SH-SY5Y (cell line): Measurements from ENCODE around the gene TBCD.

Experiments
- GATA2 ChIP-seq: IDR thresholded peaks from 2 replicates; pipeline ENCODE4 v1.6.1; 2011; ENCODE audit warnings: mild to moderate bottlenecking, low read depth, low read length
- GATA3 ChIP-seq: IDR thresholded peaks from 2 replicates; pipeline ENCODE4 v1.6.1; 2011; ENCODE audit warnings: low read depth, mild to moderate bottlenecking, low read length, moderate library complexity

The TBCD gene

GRCh38 chr17:82884970-82885353 is 133.1 kb downstream of the TBCD start:
- TF ChIP-seq GATA3, result no peak
- TF ChIP-seq GATA2, result no peak

GRCh38 chr17:82887255-82888164 is 135.6 kb downstream of the TBCD start:
- no peak for TF ChIP-seq GATA2
- no peak for TF ChIP-seq GATA3

GRCh38 chr17:82888583-82889495 is 137.0 kb downstream of the TBCD start:
- TF ChIP-seq GATA3 (no peak), GATA2 (no peak)

- TF ChIP-seq GATA2 (no peak), GATA3 (no peak)
Measured at GRCh38 chr17:82889496-82890338, 137.9 kb downstream of the TBCD start.

DNA sequence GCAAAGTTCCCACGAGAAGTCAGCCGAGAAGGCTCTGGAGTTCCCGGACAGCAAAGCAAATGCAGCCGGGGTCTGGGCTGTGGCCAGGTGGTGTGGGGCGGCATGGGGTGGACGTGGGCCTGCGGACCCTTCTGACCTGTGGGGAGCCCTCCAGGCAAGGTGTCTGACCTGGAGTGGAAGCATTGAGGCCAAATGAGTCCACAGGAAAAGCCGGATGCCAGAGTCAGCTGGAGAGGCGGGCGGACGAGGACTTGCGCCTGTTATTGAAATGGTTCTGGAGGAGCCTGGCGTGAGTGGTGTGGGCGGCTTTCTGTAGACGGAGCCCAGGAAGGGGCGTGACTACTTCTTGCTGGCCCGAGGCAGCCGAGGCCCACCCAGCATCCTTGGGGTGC is 138.5 kb downstream of the TBCD start:
- TF ChIP-seq GATA3, result no peak
- no peak for TF ChIP-seq GATA2

DNA sequence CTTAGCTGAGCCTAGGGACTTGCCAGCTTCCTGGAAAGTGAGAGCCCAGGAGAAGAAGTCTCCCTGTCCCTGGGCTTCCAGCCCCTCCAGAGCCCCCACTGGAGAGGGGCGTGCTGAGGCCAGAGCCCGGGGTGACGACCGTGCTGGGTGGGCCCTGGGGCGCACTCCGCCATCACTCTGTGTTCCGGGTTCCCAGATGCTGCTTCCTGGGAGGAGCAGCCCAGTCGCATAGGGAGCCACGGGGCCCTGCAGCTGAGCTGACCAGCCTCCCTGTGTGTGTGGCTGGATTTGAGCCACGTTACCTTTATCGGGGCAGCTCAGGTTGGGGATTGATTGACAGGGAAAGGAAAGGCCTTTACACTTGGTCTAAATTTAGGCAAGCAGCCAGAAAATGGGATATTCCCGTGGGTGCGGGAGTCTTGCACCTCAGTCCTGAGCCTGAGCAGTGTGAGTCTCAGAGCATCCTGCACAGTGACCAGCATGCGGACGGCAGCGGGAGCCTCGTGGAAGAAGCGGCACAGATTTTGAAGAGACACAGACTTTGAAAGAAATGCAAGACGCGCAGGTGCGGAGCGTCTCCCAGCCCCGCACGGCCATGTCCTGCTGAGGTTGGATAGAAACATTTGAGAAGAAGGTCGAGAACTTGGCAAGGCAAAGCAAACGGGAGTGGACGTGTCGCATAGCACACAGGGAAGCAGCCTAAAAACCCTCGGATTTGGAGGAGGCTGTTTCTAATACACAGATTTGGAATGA is 139.2 kb downstream of the TBCD start:
- TF ChIP-seq GATA3 (no peak), GATA2 (no peak)

- TF ChIP-seq GATA2, result no peak
- TF ChIP-seq GATA3, result no peak
Measured at GRCh38 chr17:82891911-82892310, 140.0 kb downstream of the TBCD start.

DNA sequence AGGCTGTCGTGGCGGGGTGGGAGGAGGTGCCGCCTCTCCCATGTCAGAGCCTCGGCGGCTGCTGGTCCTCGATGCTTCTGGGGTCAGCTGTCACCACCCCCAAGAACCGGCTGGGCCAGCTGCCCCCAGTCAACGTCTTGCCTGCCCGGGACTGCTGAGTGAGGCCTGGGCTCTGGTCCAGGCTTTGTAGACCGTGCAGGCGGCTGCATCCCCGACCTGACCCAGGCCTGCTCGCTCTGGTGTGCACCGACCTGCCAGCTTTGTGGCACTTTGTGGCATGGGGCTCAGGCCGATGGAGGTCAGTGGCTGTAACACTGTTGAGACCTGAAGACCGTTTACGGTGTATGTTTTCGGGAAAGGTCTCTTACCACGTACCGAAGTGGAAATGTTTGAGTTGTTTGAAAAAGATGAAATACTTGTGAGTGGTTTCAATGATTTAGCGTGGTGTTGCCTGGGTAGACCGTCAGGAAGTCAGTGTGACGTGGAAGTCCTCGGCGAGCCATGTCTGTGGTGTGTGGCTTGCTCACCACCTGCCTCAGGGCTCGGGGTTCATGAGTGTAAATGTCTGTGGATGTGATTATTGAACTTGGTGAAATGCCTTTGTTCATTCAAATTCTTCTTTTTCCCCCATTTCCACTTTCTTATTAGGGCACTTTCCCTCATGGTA is 141.2 kb downstream of the TBCD start:
- no peak for TF ChIP-seq GATA2

DNA sequence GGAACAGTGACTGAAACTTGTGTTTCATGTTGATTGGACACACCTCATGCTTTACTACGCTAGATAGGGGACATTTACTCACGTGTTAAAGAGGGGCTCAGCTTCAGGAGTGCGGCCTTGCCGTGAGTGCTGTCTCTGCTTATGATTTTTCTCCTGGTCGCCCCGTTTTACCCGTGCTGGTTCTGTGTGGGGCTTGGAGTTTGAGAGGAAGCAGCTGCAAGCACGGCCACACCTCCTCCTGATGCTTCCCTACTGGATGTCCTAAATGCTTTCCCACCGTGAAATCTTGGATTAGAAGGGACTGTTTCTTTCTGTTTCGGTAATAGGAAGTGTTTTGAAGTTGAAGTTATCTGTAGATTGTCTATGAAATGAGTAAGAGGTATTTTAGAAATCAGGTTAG is 141.9 kb downstream of the TBCD start:
- no peak for TF ChIP-seq GATA2
- TF ChIP-seq GATA3, result no peak

DNA sequence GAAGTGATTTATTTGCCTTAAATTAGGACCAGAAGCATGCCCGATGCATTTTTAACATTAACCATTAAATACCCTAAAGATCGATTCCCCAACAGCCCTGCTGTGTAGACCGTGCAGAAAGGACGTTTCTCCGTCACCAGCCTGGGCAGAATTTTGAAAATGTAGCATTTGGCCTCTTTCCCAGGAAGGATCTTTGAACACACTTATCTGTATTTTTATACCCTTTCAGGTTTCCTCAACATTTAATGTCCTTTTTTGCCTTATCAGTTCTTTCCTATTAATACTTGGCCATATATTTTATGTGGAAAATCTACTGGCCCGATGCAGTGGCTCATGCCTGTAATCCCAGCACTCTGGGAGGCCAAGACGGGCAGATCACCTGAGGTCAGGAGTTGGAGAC is 142.5 kb downstream of the TBCD start:
- TF ChIP-seq GATA3, result no peak
- no peak for TF ChIP-seq GATA2

- TF ChIP-seq GATA3 (no peak), GATA2 (no peak)
Measured at GRCh38 chr17:82895087-82895486, 143.2 kb downstream of the TBCD start.

DNA sequence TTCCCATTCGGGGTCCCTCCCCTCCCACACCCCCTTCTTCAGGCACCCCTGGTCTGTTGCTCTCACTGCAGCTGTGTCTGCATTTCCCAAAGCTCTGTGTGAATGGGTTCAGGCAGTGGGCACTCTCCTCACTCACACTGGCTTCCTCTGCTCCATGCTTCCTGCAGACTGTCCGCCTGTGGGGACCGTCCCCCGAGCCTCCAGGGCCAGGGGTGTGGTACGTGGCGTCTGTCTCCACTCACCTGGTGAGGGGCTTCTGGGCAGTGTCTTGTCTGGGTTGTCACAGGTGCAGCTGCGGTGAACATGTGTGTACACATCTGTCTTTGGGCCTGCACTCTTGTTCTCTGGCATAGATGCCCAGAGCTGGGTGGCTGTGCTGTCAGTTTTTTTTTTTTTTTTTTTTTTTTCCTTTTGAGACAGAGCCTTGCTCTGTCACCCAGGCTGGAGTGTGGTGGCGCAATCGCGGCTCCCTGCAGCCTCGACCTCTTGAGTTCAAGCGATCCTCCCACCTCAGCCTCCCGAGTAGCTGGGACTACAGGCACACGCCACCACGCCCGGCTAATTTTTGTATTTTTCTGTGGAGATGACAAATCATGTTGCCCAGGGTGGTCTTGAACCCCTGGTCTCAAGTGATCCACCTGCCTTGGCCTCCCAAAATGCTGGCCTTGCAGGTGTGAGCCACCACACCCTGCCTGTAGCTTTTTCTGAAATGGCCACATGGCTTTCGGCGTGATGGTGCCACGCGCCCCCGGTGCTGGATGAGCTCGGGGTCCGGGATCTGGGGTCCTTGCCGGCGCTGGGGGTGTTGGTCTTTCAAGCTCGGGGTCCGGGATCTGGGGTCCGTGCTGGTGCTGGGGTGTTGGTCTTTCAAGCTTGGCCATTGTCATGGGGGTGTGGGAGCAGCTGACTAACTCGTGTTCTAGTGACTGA is 144.5 kb downstream of the TBCD start:
- no peak for TF ChIP-seq GATA2
- TF ChIP-seq GATA3, result no peak
